ENCODE results near the gene DSC3.

The DSC3 gene

DNA sequence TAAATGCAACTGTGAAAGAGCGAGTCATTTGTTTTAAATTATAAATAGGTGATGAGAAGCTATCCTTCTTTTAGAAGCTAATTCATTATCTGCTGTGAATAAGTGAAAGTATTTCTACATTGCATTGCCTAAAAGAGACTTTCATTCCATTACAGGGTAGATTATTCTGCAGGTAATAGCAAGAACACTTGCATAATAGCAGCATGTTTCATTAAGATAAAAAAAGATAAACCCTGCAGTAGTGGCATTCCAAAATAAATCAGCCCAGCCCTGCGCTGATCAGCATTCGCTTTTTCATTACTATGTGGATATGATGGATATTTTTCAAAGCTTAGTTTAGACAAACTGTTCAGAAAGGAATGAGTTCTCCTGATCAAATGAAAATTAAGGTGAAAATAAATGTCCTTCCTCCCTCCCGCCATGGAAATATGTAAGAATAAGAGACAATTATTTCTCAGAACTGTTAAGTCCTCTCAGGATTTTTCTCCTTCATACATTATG is 72.8 kb downstream of the DSC3 start:
- DNase-seq, result no peak

DNA sequence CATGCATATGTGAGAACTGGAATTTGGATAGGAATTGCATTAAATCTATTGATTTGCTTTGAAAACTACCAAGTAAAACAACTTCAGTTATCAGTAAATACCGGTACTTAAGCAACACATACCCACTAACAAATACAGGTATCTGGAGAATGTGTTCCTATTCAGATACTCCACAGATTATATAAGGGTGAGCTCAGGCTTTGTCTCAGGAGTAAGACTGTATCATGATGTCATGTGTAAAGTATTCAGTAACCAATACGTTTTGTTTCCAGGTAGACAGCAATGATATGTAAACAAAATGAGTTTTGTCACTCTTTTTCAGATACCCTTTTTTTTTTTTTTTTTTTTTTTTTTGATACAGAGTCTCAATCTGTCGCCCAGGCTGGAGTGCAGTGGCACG is 74.8 kb downstream of the DSC3 start:
- DNase-seq, result no peak

DNA sequence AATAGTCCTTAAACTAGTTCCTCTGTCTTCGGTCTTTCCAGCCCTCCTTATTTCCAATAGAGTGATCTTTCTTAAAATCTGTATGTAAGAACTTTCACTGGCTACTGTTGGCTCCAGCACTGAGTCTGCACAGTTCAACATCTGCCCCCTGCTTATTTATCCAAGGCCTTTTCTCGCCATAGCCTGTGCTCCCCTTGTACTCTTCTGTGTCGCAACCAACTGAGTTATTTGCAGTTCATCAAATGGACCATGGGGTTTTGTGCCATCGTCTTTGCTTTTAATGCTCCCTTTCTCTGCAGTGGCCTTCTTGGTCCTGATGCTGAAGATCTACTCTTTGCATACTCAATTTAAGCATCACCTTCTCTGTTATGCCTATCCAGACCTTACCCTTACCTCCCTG is 77.3 kb downstream of the DSC3 start:
- DNase-seq, result no peak

DNA sequence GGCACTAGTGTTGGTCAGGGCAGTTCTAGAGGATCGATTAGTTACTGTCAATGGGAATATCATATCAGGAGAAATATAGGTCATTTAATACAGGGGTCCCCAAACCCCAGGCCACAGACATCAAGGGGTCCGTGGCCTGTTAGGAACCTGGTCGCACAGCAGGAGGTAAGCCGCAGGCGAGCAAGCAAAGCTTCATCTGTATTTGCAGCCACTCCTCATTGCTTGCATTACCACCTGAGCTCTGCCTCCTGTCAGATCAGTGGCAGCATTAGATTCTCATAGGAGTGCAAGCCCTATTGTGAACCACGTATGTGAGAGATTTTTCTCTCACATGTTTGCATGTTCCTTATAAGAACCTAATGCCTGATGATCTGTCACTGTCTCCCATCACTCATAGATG is 81.9 kb downstream of the DSC3 start:
- no peak for DNase-seq

DNA sequence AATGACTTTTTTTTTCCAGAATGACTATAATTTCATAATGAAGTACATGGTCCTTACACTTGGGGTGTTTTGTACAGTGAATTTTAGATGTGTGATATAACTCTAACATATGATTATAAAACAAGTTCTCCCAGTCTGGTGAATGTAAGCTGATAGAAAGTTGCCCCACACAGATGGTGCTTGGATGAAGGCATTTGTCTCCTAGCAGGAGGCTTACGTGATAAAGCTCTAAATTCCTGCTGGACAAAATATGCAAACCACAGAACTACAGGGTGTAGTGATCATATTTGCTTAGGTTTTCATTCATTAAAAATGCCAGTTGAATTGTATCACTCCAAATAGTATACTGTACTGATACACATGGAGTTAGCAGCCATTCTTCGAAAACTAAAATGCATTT is 85.5 kb downstream of the DSC3 start:
- no peak for DNase-seq

DNA sequence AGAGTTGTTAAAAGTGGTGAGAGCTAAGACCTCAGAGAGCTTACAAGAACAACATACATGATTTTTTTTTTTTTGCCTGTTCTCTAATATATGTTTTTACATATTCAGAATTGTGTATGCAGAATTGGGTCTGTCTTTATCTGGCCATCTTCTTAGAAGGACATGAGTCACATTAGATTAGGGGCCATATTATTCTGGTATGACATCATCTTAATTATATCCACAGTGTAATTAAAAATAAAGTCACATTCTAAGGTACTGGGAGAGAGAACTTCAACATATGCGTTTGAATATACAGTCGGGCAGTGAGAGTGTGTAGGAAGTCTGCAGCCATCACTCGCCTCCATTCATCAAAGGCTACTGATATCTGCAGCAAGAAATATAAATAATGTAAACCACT is 88.3 kb downstream of the DSC3 start:
- no peak for DNase-seq

DNA sequence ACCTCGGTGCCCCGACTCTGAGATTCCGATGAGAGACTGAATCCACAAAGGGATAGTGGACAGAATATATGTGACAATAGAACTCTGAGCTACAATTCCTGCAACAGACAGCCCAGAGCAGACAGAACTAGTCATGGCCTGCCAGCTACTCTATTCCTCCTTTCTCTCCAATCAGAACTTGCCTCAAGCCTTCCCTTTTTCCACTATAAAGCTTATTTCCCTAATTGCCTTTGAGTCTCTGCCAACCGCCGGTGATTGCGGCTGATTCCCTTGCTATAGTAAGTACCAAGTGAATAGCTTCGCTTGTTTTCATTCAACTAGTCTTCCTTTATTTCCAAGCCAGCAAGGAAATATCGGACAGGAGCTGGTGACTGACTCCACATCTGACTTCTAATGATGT is 96.8 kb downstream of the DSC3 start:
- DNase-seq, result no peak

DNA sequence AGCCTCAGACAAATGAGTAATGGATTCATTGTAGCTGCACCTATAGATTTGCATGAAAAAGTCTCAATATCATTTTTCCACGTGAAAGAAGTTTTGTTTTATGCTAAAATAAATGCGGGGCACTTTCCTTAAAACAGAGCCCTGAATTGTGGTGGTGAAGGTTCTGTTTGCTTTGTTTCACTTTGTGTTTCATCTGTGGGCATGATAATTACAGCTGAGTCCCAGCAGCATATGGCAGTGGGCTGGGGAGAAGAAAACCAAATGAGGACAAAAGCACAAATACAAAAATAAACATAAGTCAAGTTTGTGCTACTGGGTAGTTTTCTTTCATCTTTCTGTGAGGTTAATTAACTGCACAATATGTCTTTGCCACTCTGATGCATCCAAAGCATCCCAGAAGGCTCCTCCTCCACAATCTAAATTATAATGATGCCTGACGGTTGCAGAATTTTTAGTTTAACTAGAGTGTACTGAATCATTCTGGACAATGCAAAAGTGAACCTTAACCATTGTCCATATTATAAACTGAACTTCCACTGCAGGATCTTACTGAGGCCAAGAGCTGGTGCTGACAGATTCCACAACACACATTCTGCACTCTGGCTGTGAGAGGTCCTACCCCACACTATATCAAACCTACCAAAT is 97.6 kb downstream of the DSC3 start:
- DNase-seq, result no peak

DNA sequence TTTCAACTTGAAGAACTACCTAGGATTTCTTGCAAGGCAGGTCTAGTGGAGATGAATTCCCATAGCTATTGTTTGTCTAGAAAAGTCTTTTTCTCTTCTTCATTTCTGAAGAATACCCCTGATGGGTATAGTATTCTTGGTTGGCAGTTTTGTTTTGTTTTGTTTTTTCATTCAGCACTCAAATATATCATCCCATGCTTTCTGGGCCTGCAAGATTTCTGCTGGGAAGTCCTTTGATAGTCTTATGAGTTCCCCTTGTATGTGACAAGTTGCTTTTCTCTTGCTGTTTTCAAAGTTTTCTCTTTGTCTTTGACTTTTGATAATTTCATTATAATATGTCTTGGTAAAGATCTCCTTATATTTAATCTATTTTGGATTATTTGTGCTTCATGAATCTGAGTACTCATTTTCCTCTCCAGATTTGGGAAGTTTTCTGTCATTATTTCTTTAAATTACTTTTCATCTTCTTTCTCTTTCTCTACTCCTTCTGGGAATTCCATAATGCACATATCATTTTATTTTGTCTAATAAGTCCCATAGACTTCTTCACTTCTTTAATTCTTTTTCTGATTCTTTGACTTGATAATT is 101.5 kb downstream of the DSC3 start:
- DNase-seq, result no peak

Data from left hindlimb (tissue), 1 donor.